Endothelial cell (in vitro differentiated cells): ENCODE data around the gene ATXN7L1. TPM values are rescaled to one million over a fixed set of nuclear protein-coding genes. Genes with fewer than 3 reads are reported as not detected.

ENCODE experiments used
- DNase-seq: peaks from one replicate; pipeline ENCODE4 v3.0.0; 2021; ENCODE audit warnings: low spot score
- H3K27ac Mint-ChIP-seq: one replicate; pipeline ENCODE4 v1.8.0; 2021; ENCODE audit warnings: mixed read lengths, inconsistent platforms; ENCODE audit not compliant: unreplicated experiment
- H3K27me3 Mint-ChIP-seq: one replicate; pipeline ENCODE4 v1.8.0; 2021; ENCODE audit warnings: mild to moderate bottlenecking, moderate library complexity, mixed read lengths, inconsistent platforms; ENCODE audit not compliant: unreplicated experiment
- H3K36me3 Mint-ChIP-seq: one replicate; pipeline ENCODE4 v1.8.0; 2021; ENCODE audit warnings: mild to moderate bottlenecking, low read depth, mixed read lengths, inconsistent platforms; ENCODE audit not compliant: unreplicated experiment
- H3K4me1 Mint-ChIP-seq: one replicate; pipeline ENCODE4 v1.8.0; 2021; ENCODE audit warnings: mild to moderate bottlenecking, mixed read lengths, inconsistent platforms; ENCODE audit not compliant: unreplicated experiment
- H3K4me3 Mint-ChIP-seq: one replicate; pipeline ENCODE4 v1.8.0; 2021; ENCODE audit warnings: mild to moderate bottlenecking, mixed read lengths, inconsistent platforms; ENCODE audit not compliant: unreplicated experiment
- H3K9me3 Mint-ChIP-seq: one replicate; pipeline ENCODE4 v1.8.0; 2021; ENCODE audit warnings: mixed read lengths, inconsistent platforms; ENCODE audit not compliant: unreplicated experiment
- total RNA-seq: library from RNA; stranded (reverse); fragmentation: NEBNext Ultra II Directional; extraction: Animal tissue kit (Norgen Biotek cat#: 25700); gene quantifications from one replicate; pipeline ENCODE4 v1.2.1, GENCODE V29; 2021; ENCODE audit not compliant: unreplicated experiment
- TF ChIP-seq, protein P1 (sequence below): fragments of 200-600 bp; sonication (generic); IDR thresholded peaks from one replicate; pipeline ENCODE4 v1.5.0; 2021; ENCODE audit warnings: antibody characterized with exemption; ENCODE audit not compliant: unreplicated experiment

ATXN7L1 gene
- total RNA-seq, 1 donor from 2014 or later, result 18.4 TPM

- no peak overlapping the region for H3K4me3 Mint-ChIP-seq
- no peaks in the 10 kb centered on the region for H3K9me3 Mint-ChIP-seq
- TF ChIP-seq, protein P1, sequence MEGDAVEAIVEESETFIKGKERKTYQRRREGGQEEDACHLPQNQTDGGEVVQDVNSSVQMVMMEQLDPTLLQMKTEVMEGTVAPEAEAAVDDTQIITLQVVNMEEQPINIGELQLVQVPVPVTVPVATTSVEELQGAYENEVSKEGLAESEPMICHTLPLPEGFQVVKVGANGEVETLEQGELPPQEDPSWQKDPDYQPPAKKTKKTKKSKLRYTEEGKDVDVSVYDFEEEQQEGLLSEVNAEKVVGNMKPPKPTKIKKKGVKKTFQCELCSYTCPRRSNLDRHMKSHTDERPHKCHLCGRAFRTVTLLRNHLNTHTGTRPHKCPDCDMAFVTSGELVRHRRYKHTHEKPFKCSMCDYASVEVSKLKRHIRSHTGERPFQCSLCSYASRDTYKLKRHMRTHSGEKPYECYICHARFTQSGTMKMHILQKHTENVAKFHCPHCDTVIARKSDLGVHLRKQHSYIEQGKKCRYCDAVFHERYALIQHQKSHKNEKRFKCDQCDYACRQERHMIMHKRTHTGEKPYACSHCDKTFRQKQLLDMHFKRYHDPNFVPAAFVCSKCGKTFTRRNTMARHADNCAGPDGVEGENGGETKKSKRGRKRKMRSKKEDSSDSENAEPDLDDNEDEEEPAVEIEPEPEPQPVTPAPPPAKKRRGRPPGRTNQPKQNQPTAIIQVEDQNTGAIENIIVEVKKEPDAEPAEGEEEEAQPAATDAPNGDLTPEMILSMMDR, result no peak
- H3K4me1 Mint-ChIP-seq, result peaks cover 11% of the 10 kb centered on the region
- H3K36me3 Mint-ChIP-seq, result no peaks in the 10 kb centered on the region
- H3K27me3 Mint-ChIP-seq, result peaks cover 4% of the 10 kb centered on the region
- no peak overlapping the region for H3K27ac Mint-ChIP-seq
- no peak for DNase-seq
These were observed 199.0 kb downstream of the ATXN7L1 start for GRCh38 chr7:105677410-105677730.

DNA sequence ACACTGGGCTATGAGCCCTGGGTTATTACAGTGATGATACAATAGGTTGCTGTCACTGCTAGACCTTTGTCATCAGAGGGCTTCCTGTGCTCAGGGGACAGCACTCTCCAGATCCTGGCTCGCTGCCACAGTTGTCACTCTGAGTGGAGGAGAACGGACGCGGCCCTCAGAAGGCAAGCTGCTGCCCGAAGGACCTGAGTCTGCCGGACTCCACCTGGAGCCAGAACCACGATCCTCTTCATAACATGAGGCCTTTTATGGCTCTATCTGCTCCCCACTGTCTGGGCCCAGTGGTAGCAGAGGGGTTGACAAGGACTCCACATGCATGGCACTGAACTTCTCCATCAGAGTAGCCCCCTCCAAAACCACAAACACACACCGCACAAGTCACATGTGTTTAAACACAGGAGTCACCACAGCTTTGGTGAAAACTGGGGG is 200.4 kb downstream of the ATXN7L1 start:
- Mint-ChIP-seq H3K36me3 (no peaks in the 10 kb centered on the region), H3K27me3 (peaks cover 4% of the 10 kb centered on the region), H3K9me3 (no peaks in the 10 kb centered on the region), H3K4me3 (no peak overlapping the region), H3K27ac (no peak overlapping the region), H3K4me1 (peaks cover 11% of the 10 kb centered on the region)
- TF ChIP-seq, protein P1, result no peak
- no peak for DNase-seq

DNA sequence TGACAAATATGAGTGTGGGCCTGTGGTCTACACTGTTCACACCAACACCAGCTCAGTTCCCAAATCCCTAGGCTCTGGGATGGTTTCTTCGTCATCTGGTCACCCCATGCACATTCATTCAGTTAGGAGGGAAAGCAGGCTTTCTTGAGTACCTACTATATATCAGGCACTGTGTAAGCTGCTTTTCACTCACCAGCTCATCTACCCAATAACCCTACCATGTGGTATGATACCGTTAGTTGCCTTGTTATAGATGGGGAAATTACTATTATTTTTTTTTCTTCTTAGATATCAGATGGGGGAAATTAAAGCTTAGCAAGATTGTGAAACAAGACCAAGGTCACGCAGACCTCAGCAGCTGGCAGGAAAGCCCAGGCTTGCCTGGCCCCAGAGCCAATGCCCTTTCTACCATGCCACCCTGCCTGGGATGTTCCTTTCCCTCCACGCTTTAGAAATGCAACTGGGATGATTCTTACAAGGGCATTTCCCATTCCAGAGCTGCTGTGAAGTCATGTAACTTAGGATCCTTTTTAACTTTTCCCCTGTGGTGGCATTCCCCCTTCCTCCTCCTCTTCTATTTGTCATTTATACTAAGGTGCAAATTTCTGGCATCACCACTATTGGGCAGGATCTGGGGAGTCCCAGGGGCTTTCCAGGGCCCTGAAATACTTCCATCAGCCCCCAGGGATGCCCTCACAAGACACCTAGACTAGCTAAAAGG is 202.0 kb downstream of the ATXN7L1 start:
- DNase-seq, result no peak
- no peak overlapping the region for H3K4me3 Mint-ChIP-seq
- H3K27me3 Mint-ChIP-seq, result peaks cover 2% of the 10 kb centered on the region

DNA sequence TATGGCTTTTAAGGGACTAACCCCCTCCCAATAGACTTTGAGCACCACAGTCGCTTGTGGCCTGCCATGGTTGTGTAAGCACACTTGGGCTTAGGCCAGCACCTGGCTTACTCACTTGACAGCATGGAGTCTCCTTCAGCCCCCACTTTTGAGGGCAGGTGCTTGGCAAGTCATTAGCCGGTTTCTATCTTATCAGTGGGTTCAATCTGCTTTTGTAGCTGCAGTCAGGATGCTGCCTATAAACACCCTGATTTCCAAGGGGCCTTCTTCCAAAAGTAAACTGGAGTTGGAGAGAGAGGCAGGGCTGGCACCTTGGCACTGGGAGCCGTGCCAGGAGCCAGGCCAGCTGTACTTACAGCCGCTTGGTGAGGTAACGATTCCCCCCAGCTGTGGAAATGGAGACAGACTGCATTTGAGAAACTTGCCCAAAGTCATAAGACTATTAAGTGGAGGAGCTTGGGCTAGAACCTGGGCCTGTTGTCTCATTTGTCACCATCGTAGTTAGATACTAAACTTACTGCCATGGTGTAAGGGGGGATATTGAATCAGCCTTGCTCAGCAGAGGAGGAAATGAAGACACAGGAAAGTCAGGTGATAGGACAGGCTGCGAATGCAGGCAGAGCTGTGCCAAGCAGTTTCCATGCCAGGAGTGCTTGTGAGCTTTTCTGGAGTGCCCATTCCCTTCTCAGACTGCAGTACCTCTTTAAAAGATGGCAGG is 202.9 kb downstream of the ATXN7L1 start:
- Mint-ChIP-seq H3K27me3 (no peaks in the 10 kb centered on the region), H3K27ac (no peak overlapping the region), H3K4me3 (no peak overlapping the region), H3K9me3 (no peaks in the 10 kb centered on the region), H3K36me3 (no peaks in the 10 kb centered on the region), H3K4me1 (peaks cover 4% of the 10 kb centered on the region)
- TF ChIP-seq, protein P1, result no peak
- no peak for DNase-seq

More for the DNA sequence above, 202.0 kb downstream of the ATXN7L1 start:
- H3K9me3 Mint-ChIP-seq, result no peaks in the 10 kb centered on the region
- TF ChIP-seq, protein P1, result no peak
- no peak overlapping the region for H3K27ac Mint-ChIP-seq
- no peaks in the 10 kb centered on the region for H3K36me3 Mint-ChIP-seq
- peaks cover 11% of the 10 kb centered on the region for H3K4me1 Mint-ChIP-seq

DNA sequence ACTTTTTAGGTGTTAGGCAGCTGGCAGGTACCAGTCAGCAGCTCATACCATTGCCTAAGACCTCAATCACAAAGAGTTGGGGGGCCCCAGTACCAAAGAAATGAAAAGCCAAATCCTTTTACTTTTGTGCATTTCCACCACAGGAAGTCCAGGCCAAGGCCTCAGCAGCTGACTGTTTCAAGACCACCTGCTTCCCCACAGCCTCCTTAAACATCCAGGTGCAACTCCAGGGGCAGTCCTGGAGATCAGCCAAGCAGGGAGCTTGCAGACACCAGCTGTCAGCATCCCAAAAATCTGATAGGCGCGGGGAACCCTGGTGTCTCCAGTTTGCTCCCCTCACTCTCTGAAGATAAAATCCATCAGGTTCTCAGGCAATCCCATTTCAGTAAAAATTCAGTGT is 203.6 kb downstream of the ATXN7L1 start:
- TF ChIP-seq, protein P1, result no peak
- Mint-ChIP-seq H3K4me1 (peaks cover 4% of the 10 kb centered on the region), H3K9me3 (no peaks in the 10 kb centered on the region), H3K36me3 (no peaks in the 10 kb centered on the region), H3K27ac (no peak overlapping the region), H3K27me3 (no peaks in the 10 kb centered on the region), H3K4me3 (no peak overlapping the region)
- DNase-seq, result no peak
